ENCODE data around the gene TBC1D10B.
A peak's percentile ranks its signal among the peaks of the same experiment; 100 is the strongest.

The TBC1D10B gene

GRCh38 chr16:30394592-30395154 lies 24.4 kb upstream of the TBC1D10B start:
- Mint-ChIP-seq H3K4me1 (peaks cover 34% of the 10 kb centered on the region), H3K4me3 (peak overlapping the region; percentile 81), H3K36me3 (ENCODE audit: insufficient read depth) (peaks cover 8% of the 10 kb centered on the region), H3K9me3 (no peaks in the 10 kb centered on the region), H3K27me3 (no peaks in the 10 kb centered on the region), H3K27ac (ENCODE audit: low read depth) (peak overlapping the region; percentile 86)
- DNase-seq (ENCODE audit: low spot score in 2 of 2) (no peak), ATAC-seq (replicated peaks; ENCODE audit: extremely low read depth, poor library complexity, severe bottlenecking) (no peak)

- H3K27me3 Mint-ChIP-seq = no peaks in the 10 kb centered on the region
- peak overlapping the region; percentile 98 for H3K4me3 Mint-ChIP-seq
- H3K4me1 Mint-ChIP-seq = peaks cover 51% of the 10 kb centered on the region
- ATAC-seq (replicated peaks; ENCODE audit: extremely low read depth, poor library complexity, severe bottlenecking) = no peak
- H3K27ac Mint-ChIP-seq (ENCODE audit: low read depth) = peak overlapping the region; percentile 83
- no peaks in the 10 kb centered on the region for H3K9me3 Mint-ChIP-seq
- H3K36me3 Mint-ChIP-seq (ENCODE audit: insufficient read depth) = peaks cover 24% of the 10 kb centered on the region
- DNase-seq (ENCODE audit: low spot score in 2 of 2) = no peak
Observed at GRCh38 chr16:30383521-30383920, 13.2 kb upstream of the TBC1D10B start.

- Mint-ChIP-seq H3K9me3 (no peaks in the 10 kb centered on the region), H3K27ac (ENCODE audit: low read depth) (peak within 1 kb of the TSS; percentile 83), H3K4me1 (peaks cover 64% of the 10 kb centered on the region), H3K36me3 (ENCODE audit: insufficient read depth) (peaks cover 32% of the 10 kb centered on the region), H3K4me3 (peak within 1 kb of the TSS; percentile 98), H3K27me3 (no peaks in the 10 kb centered on the region)
- ATAC-seq (replicated peaks; ENCODE audit: extremely low read depth, poor library complexity, severe bottlenecking) (peak; percentile 48), DNase-seq (ENCODE audit: low spot score in 2 of 2) (peak; percentile 61 to 73)
Observed at GRCh38 chr16:30382111-30382881, 12.0 kb upstream of the TBC1D10B start, which contains the start of gene SEPTIN1. TSS of gene SEPTIN1 (minus strand) at chr16:30382561. CDS start at chr16:30382542, 19 bp downstream.

GRCh38 chr16:30381291-30382041 lies 11.2 kb upstream of the TBC1D10B start:
- no peak for ATAC-seq (replicated peaks; ENCODE audit: extremely low read depth, poor library complexity, severe bottlenecking)
- Mint-ChIP-seq H3K27me3 (no peaks in the 10 kb centered on the region), H3K4me1 (peaks cover 67% of the 10 kb centered on the region), H3K9me3 (no peaks in the 10 kb centered on the region), H3K4me3 (peak overlapping the region; percentile 98), H3K36me3 (ENCODE audit: insufficient read depth) (peaks cover 32% of the 10 kb centered on the region), H3K27ac (ENCODE audit: low read depth) (peak overlapping the region; percentile 83)
- no peak for DNase-seq (ENCODE audit: low spot score in 2 of 2)

- Mint-ChIP-seq H3K27ac (ENCODE audit: low read depth) (peak overlapping the region; percentile 83), H3K36me3 (ENCODE audit: insufficient read depth) (peaks cover 32% of the 10 kb centered on the region), H3K4me1 (peaks cover 67% of the 10 kb centered on the region), H3K9me3 (no peaks in the 10 kb centered on the region), H3K4me3 (peak overlapping the region; percentile 98), H3K27me3 (no peaks in the 10 kb centered on the region)
- no peak for DNase-seq (ENCODE audit: low spot score in 2 of 2)
- no peak for ATAC-seq (replicated peaks; ENCODE audit: extremely low read depth, poor library complexity, severe bottlenecking)
Observed at GRCh38 chr16:30380803-30381208, 10.5 kb upstream of the TBC1D10B start.

GRCh38 chr16:30380072-30380802 lies 9.9 kb upstream of the TBC1D10B start:
- no peak for DNase-seq (ENCODE audit: low spot score in 2 of 2)
- Mint-ChIP-seq H3K36me3 (ENCODE audit: insufficient read depth) (peaks cover 32% of the 10 kb centered on the region), H3K4me3 (peak overlapping the region; percentile 98), H3K9me3 (no peaks in the 10 kb centered on the region), H3K27ac (ENCODE audit: low read depth) (peak overlapping the region; percentile 99), H3K27me3 (no peaks in the 10 kb centered on the region), H3K4me1 (peaks cover 67% of the 10 kb centered on the region)
- no peak for ATAC-seq (replicated peaks; ENCODE audit: extremely low read depth, poor library complexity, severe bottlenecking)

GRCh38 chr16:30379158-30379783 lies 9.0 kb upstream of the TBC1D10B start:
- Mint-ChIP-seq H3K4me3 (peak overlapping the region; percentile 98), H3K4me1 (peaks cover 67% of the 10 kb centered on the region), H3K9me3 (no peaks in the 10 kb centered on the region), H3K27ac (ENCODE audit: low read depth) (peak overlapping the region; percentile 99), H3K27me3 (no peaks in the 10 kb centered on the region), H3K36me3 (ENCODE audit: insufficient read depth) (peaks cover 32% of the 10 kb centered on the region)
- ATAC-seq (replicated peaks; ENCODE audit: extremely low read depth, poor library complexity, severe bottlenecking) (no peak), DNase-seq (ENCODE audit: low spot score in 2 of 2) (no peak)

- Mint-ChIP-seq H3K4me1 (peaks cover 63% of the 10 kb centered on the region), H3K36me3 (ENCODE audit: insufficient read depth) (peaks cover 32% of the 10 kb centered on the region), H3K27me3 (no peaks in the 10 kb centered on the region), H3K4me3 (peak overlapping the region; percentile 98), H3K27ac (ENCODE audit: low read depth) (peak overlapping the region; percentile 99), H3K9me3 (no peaks in the 10 kb centered on the region)
- ATAC-seq (replicated peaks; ENCODE audit: extremely low read depth, poor library complexity, severe bottlenecking) (peak; percentile 80), DNase-seq (ENCODE audit: low spot score in 2 of 2) (peak; percentile 95 to 99)
Observed at GRCh38 chr16:30378236-30379157, 8.2 kb upstream of the TBC1D10B start.

GRCh38 chr16:30377812-30378235 lies 7.5 kb upstream of the TBC1D10B start:
- DNase-seq (ENCODE audit: low spot score in 2 of 2) (peak; percentile 74 to 84), ATAC-seq (replicated peaks; ENCODE audit: extremely low read depth, poor library complexity, severe bottlenecking) (peak; percentile 41)
- Mint-ChIP-seq H3K4me1 (peaks cover 58% of the 10 kb centered on the region), H3K4me3 (peak overlapping the region; percentile 98), H3K36me3 (ENCODE audit: insufficient read depth) (peaks cover 33% of the 10 kb centered on the region), H3K9me3 (no peaks in the 10 kb centered on the region), H3K27me3 (no peaks in the 10 kb centered on the region), H3K27ac (ENCODE audit: low read depth) (peak overlapping the region; percentile 99)

- Mint-ChIP-seq H3K4me1 (peaks cover 55% of the 10 kb centered on the region), H3K27me3 (no peaks in the 10 kb centered on the region)
Observed at GRCh38 chr16:30377050-30377811, 6.9 kb upstream of the TBC1D10B start.

More at GRCh38 chr16:30377050-30377811, 6.9 kb upstream of the TBC1D10B start:
- ATAC-seq (replicated peaks; ENCODE audit: extremely low read depth, poor library complexity, severe bottlenecking) (no peak), DNase-seq (ENCODE audit: low spot score in 2 of 2) (no peak)
- peak overlapping the region; percentile 98 for H3K4me3 Mint-ChIP-seq
- H3K9me3 Mint-ChIP-seq = no peaks in the 10 kb centered on the region
- peaks cover 27% of the 10 kb centered on the region for H3K36me3 Mint-ChIP-seq (ENCODE audit: insufficient read depth)
- peak overlapping the region; percentile 99 for H3K27ac Mint-ChIP-seq (ENCODE audit: low read depth)

Data from central memory CD8-positive, alpha-beta T cell (primary cell).